SU-DHL-6 (cell line): ENCODE measurements around the gene ASB18.

Experiments used
- H2AFZ ChIP-seq: fragments of 200-600 bp; sonication (generic); 2 replicates; pipeline ENCODE4 v1.6.1; 2014; ENCODE audit warnings: low read depth, mild to moderate bottlenecking, moderate library complexity, mixed read lengths, antibody characterized with exemption, low read length; ENCODE audit not compliant: severe bottlenecking
- H3F3A ChIP-seq: fragments of 200-600 bp; shearing (Covaris generic); 2 replicates; pipeline ENCODE4 v1.6.0; 2016; ENCODE audit warnings: antibody characterized with exemption, mild to moderate bottlenecking; ENCODE audit not compliant: insufficient read depth
- H3K27ac ChIP-seq: fragments of 200-600 bp; sonication (generic); 2 replicates; pipeline ENCODE4 v1.5.1; 2016; ENCODE audit warnings: low read depth, mild to moderate bottlenecking, low read length, moderate library complexity, mixed read lengths
- H3K27me3 ChIP-seq: fragments of 200-600 bp; sonication (generic), shearing (Covaris generic); 2 replicates; pipeline ENCODE4 v1.6.0; 2014; ENCODE audit warnings: mild to moderate bottlenecking, low read length
- H3K36me3 ChIP-seq: fragments of 200-600 bp; sonication (generic); 2 replicates; pipeline ENCODE4 v1.6.1; 2014; ENCODE audit warnings: mild to moderate bottlenecking, low read length, mixed read lengths
- H3K4me2 ChIP-seq: fragments of 300-600, 200-600 bp; shearing (Covaris generic), sonication (generic); 2 replicates; pipeline ENCODE4 v1.6.0; 2014; ENCODE audit warnings: low read length, low read depth, mild to moderate bottlenecking; ENCODE audit not compliant: poor library complexity, severe bottlenecking
- H3K4me3 ChIP-seq: fragments of 200-600 bp; sonication (generic); 2 replicates; pipeline ENCODE4 v1.5.1; 2014; ENCODE audit warnings: antibody characterized with exemption, low read length, mild to moderate bottlenecking, mixed read lengths; ENCODE audit not compliant: insufficient read depth, poor library complexity, severe bottlenecking
- H3K79me2 ChIP-seq: fragments of 200-600 bp; sonication (generic); 2 replicates; pipeline ENCODE4 v1.6.1; 2014; ENCODE audit warnings: mild to moderate bottlenecking, low read length, moderate library complexity; ENCODE audit not compliant: insufficient read depth
- H3K9ac ChIP-seq: fragments of 200-600 bp; sonication (generic); 2 replicates; pipeline ENCODE4 v1.7.0; 2014; ENCODE audit warnings: mild to moderate bottlenecking, low read length
- H3K9me2 ChIP-seq: fragments of 200-600 bp; sonication (generic); replicated peaks from 2 replicates; pipeline ENCODE4 v1.6.1; 2014; ENCODE audit warnings: low read length; ENCODE audit not compliant: insufficient read depth
- H3K9me3 ChIP-seq: fragments of 200-600 bp; sonication (generic); 2 replicates; pipeline ENCODE4 v1.6.1; 2014; ENCODE audit warnings: low read length, mixed read lengths; ENCODE audit not compliant: insufficient read depth
- H4K20me1 ChIP-seq: fragments of 200-600 bp; sonication (generic); 2 replicates; pipeline ENCODE4 v1.6.1; 2014; ENCODE audit warnings: low read depth, mild to moderate bottlenecking, antibody characterized with exemption, low read length, moderate library complexity, mixed read lengths
- EZH2phosphoT487 ChIP-seq: fragments of 200-600 bp; sonication (generic), shearing (Covaris generic); conservative IDR thresholded peaks from 2 replicates; pipeline ENCODE4 v1.6.1; 2018; ENCODE audit warnings: mild to moderate bottlenecking, antibody characterized with exemption, low read length, moderate library complexity, mixed read lengths
- TF ChIP-seq, protein P1 (sequence below): fragments of 200-600 bp; sonication (generic); IDR thresholded peaks from one replicate; pipeline ENCODE4 v1.5.1; 2017; ENCODE audit warnings: antibody characterized with exemption, mild to moderate bottlenecking, low read length, moderate library complexity; ENCODE audit not compliant: insufficient read depth, poor library complexity, severe bottlenecking

ASB18 gene

DNA sequence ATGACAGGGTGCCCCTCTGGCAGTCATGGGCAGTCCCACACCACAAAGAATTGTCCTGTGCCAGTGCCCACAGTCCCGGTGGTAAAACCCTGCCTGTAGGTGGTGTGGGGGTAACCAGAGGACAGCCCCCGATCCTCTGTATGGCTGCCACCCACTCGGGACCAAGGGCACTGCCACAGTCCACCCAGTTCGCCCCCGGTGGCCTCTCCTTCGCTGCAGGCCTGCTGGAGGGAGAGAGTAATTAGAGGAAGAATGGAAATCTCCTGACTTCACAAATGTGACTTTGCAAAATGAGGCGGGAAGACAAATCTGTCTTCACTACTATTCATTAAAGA is 107.4 kb downstream of the ASB18 start:
- Histone ChIP-seq H3K9me3 (no peaks in the 10 kb centered on the region), H3K27me3 (no peaks in the 10 kb centered on the region), H3K9me2 (no peaks in the 10 kb centered on the region), H3K79me2 (no peaks in the 10 kb centered on the region), H3K4me2 (no peak overlapping the region), H3K4me3 (no peak overlapping the region), H3K27ac (no peak overlapping the region), H3F3A (no peaks in the 10 kb centered on the region), H4K20me1 (no peaks in the 10 kb centered on the region), H3K9ac (no peak overlapping the region), H3K36me3 (no peaks in the 10 kb centered on the region), H2AFZ (no peak overlapping the region)
- no peak for TF ChIP-seq EZH2phosphoT487
- TF ChIP-seq, protein P1, sequence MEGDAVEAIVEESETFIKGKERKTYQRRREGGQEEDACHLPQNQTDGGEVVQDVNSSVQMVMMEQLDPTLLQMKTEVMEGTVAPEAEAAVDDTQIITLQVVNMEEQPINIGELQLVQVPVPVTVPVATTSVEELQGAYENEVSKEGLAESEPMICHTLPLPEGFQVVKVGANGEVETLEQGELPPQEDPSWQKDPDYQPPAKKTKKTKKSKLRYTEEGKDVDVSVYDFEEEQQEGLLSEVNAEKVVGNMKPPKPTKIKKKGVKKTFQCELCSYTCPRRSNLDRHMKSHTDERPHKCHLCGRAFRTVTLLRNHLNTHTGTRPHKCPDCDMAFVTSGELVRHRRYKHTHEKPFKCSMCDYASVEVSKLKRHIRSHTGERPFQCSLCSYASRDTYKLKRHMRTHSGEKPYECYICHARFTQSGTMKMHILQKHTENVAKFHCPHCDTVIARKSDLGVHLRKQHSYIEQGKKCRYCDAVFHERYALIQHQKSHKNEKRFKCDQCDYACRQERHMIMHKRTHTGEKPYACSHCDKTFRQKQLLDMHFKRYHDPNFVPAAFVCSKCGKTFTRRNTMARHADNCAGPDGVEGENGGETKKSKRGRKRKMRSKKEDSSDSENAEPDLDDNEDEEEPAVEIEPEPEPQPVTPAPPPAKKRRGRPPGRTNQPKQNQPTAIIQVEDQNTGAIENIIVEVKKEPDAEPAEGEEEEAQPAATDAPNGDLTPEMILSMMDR = no peak

DNA sequence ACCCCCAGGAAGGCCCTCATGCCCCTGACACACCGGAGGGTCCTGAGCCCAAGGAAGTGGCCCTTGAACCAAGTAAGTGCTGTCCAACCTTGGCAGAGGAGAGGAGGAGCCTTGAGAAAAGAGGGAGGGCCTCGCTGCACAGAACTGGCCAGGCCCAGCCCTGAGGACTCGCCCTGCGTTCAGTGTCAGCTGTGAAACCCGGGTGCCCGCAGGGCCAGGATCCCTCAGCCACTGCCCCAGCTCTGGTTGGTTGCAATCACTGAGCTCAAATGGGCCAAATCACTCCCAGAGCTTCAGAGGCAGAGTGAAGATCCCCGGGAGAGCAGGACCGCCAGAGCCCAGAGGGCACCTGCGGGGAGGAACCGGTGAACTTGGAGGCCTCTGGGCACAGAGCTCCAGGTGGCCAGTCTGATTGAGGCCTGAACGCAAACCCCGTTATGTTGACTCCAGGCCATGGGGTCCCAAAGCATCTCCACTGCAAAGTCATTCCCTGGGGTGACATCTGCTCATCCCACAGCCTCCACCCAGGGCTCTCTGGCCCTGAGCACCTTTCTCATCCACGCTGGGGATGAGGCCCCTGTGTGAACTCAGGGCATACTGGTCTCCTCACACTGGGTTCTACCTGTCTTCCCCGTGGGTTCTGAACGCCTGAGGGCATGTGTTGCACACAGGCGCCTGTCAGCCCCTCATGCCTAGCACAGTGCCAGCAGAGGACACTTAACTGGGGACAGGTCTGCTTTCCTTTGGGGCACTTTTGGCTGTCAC is 107.9 kb downstream of the ASB18 start:
- H2AFZ ChIP-seq = no peak overlapping the region
- no peaks in the 10 kb centered on the region for H3K79me2 ChIP-seq
- no peak overlapping the region for H3K9ac ChIP-seq
- no peak for TF ChIP-seq EZH2phosphoT487
- TF ChIP-seq, protein P1 = no peak
- no peaks in the 10 kb centered on the region for H3K9me3 ChIP-seq
- H4K20me1 ChIP-seq = no peaks in the 10 kb centered on the region
- no peak overlapping the region for H3K27ac ChIP-seq
- no peaks in the 10 kb centered on the region for H3K27me3 ChIP-seq
- no peak overlapping the region for H3K4me3 ChIP-seq
- H3F3A ChIP-seq = no peaks in the 10 kb centered on the region
- H3K9me2 ChIP-seq = no peaks in the 10 kb centered on the region
- H3K36me3 ChIP-seq = no peaks in the 10 kb centered on the region
- no peak overlapping the region for H3K4me2 ChIP-seq

- Histone ChIP-seq H3K4me2 (no peak overlapping the region), H3K9me3 (no peaks in the 10 kb centered on the region), H4K20me1 (no peaks in the 10 kb centered on the region), H3K27me3 (no peaks in the 10 kb centered on the region), H3K9ac (no peak overlapping the region), H3K27ac (no peak overlapping the region), H3K9me2 (no peaks in the 10 kb centered on the region), H2AFZ (no peak overlapping the region), H3K36me3 (no peaks in the 10 kb centered on the region), H3F3A (no peaks in the 10 kb centered on the region), H3K79me2 (no peaks in the 10 kb centered on the region), H3K4me3 (no peak overlapping the region)
- TF ChIP-seq EZH2phosphoT487 = no peak
Observed at GRCh38 chr2:236155406-236155805, 108.8 kb downstream of the ASB18 start.

DNA sequence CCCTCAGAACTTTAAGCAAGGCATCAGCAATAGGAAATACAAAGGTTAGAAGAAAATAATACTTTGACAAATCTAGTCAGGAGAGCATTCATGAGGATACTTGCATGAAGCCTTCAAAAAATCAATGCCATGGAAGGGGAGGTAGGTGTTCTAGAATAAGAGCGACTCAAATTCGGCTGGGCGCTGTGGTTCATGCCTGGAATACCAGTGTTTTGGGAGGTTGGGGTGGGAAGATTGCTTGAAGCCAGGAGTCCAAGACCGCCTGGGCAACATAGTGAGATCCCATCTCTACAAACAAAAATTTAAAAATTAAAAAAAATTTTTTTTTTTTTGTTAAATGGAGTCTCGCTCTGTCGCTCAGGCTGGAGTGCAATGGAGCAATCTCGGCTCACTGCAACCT is 117.8 kb downstream of the ASB18 start:
- Histone ChIP-seq H3K4me3 (no peak overlapping the region), H3K9ac (no peak overlapping the region), H3K27me3 (no peaks in the 10 kb centered on the region), H3K27ac (no peak overlapping the region), H4K20me1 (no peaks in the 10 kb centered on the region), H3K79me2 (no peaks in the 10 kb centered on the region), H3K9me3 (no peaks in the 10 kb centered on the region), H3K36me3 (no peaks in the 10 kb centered on the region), H3F3A (no peaks in the 10 kb centered on the region), H2AFZ (no peak overlapping the region), H3K9me2 (no peaks in the 10 kb centered on the region), H3K4me2 (no peak overlapping the region)
- TF ChIP-seq, protein P1 = no peak
